ENCODE data around the gene HDDC3.
"Not testable (repeated sequence)": the region's sequence is repeated elsewhere in the genome, so short reads cannot be mapped to it uniquely, and the experiment has no call there.

The HDDC3 gene

DNA sequence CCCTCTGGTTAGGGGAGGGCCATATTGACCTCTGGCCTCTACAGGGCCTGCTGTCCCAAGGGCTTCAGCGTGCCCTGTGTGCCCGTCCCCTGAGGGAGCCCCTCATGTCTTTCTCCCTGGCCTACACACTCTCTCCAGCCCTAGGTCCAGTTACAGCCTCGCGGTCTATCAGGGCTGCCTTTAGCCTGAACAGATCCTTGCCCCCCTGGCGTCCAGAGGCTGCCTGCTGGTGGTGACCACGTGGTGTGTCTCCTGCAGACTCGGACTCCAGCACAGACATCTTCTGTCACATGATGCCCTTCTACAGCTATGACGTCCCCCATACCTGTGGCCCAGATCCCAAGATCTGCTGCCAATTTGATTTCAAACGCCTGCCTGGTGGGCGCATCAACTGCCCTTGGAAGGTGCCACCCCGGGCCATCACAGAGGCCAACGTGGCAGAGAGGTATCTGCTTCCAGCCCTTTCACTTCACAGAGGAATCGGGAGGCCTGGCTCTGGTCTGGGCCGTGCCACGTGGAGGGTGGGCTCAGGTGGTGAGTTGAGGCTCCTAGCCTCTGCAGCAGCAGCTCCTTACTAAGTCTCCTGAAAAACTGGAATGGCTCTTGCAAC, 25.2 kb downstream of the HDDC3 start:
- DNase-seq = no peak

DNA sequence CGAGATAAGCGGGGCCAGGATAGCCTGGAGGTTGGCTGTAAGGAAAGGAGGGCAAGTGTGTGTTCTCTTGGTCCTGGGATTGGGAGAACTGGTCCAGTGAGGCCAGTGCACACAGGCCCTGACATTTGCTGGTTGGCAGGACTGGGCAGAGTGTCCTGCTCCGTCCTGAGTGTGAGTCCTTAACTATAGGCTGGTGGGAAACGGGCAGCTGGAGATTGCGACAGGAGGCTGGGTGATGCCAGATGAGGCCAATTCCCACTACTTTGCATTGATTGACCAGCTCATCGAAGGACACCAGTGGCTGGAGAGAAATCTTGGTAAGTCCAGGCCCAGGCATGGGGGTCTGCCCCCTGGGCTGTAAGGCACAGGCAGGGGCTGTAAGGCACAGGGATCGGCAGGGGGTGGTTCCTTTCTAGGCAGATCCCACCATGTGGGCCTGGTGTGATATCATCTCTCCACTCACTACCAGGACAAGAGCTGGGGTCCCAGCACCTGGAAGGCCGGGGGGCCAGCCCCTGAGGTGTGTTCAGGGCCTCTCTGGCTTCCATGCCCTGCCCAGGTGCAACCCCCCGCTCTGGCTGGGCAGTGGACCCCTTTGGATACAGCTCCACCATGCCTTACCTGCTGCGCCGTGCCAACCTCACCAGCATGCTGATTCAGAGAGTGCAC, 26.0 kb downstream of the HDDC3 start:
- no peak for DNase-seq

DNA sequence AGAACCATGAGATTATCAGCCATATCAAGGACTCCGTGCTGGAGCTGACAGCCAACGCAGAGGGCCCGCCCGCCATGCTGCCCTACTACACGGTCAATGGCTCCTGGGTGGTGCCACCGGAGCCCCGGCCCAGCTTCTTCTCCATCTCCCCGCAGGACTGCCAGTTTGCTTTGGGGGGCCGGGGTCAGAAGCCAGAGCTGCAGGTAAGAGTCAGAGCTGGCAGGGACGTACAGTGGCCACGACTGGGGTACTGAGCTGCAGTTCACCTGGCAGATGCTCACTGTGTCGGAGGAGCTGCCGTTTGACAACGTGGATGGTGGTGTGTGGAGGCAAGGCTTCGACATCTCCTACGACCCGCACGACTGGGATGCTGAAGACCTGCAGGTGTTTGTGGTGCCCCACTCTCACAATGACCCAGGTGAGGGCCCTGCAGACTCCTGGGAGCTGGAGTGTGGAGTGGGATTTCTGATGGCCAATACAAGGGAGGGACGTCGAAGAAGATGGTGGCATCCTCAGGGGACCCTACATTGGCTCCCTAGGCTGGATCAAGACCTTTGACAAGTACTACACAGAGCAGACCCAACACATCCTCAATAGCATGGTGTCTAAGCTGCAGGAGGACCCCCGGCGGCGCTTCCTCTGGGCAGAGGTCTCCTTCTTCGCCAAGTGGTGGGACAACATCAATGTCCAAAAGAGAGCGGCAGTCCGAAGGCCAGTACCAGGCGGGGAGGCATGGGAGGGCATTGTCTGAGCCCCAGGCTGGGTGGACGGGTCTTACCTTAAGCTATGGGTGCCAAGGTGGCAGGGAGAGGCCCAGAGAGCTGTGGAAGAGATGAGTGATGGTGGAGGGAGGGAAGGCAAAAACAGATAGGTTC, 26.8 kb downstream of the HDDC3 start:
- DNase-seq = no peak

DNA sequence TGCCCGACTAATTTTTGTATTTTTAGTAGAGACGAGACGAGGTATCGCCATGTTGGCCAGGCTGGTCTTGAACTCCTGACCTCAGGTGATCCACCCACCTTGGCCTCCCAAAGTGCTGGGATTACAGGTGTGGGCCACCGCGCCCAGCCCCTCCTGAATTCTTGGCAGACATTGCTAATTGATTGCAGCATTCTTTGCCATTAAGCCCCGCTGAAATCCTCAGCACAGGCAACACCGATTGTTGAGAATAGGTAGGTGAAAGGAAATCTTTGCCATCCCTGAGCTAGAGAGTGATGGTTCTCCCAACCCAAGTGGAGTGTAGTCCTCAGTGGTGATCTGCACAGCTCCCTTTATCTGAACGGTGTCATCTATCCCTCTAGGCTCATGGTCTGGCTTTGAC, 27.6 kb downstream of the HDDC3 start:
- DNase-seq = no peak

DNA sequence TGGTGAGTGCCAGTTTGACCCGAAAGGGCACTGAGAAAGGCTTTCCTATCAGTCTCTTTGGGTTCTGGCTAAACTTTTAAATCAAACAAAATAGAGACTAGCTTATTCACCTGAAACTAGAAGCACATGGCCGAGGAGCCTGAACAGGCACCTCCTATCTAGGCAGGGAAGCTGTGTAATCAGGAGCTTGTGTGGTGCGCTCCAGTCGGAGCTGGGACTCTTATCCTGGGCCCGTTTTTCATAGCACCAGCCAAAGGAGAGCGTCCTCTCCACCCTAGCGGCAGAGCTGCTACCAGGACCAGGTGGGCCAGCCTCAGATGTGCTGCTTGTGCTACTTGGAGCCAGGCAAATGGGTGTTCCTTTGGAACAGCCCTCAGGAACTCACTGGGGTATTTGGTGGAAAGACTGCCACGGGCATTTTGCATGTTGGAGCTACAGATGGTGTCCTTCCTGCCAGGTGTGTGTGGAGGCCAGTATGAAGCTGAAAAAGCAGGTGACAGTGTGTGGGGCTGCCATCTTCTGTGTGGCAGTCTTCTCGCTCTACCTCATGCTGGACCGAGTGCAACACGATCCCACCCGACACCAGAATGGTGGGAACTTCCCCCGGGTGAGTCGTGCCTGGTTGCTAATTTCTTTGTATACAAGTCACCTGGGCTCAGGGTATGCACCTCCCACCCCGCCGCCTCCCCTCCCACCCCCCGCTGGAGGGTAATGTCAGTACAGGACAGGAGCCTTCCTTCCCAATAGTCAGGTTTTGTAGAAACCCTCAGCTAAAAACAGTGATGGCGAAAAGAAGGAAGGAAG, 28.4 kb downstream of the HDDC3 start:
- DNase-seq = no peak

DNA sequence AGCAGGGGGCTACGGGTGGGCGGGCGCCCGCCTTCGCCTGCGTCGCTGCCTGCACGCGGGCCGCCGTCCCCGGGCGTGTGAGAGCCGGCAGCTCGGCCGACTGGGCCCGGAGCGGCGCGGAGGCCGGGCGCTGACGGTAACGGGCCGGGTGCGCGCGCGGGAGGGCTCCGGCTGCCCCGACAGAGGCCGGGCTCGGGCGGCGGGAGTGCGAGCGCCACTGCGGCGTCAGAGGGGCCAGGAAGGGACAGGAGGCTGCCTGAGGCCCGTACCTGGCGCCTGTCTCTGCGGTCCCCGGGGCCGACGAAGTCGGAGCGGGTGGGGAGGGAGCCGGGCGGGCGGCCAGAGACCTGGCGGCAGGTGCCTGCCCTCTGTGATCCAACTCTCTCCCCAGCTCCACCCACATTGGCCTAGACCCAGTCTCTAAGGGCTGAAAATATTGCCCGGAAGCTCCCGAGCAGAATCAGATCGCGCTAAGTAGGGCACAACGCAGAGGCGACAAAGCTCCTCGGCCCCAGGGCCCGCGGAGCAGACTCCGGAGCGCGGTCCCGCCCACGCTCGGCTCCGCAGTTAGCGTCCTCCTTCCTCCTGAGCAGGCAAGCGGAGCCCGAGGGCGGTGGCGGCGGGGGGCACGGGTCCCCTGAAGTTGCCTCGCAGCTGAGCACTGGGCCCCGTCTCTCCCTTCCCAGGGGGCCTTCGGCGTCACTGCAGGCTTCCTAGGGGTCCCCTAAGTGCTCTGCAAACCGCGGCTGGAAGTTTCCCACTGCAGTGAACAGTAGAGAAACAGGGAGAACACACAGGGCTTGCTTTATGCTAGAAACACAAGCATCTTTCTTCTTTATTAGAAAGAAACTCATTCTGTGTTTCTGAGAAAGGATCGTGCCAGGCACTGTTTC, 29.3 kb downstream of the HDDC3 start, which contains the start of gene MAN2A2:
TSS of gene MAN2A2 (plus strand) at position 463 of the 893 bp plus-strand sequence. CDS start 906 bp downstream, outside the sequence.
- peak; percentile 51 for DNase-seq

DNA sequence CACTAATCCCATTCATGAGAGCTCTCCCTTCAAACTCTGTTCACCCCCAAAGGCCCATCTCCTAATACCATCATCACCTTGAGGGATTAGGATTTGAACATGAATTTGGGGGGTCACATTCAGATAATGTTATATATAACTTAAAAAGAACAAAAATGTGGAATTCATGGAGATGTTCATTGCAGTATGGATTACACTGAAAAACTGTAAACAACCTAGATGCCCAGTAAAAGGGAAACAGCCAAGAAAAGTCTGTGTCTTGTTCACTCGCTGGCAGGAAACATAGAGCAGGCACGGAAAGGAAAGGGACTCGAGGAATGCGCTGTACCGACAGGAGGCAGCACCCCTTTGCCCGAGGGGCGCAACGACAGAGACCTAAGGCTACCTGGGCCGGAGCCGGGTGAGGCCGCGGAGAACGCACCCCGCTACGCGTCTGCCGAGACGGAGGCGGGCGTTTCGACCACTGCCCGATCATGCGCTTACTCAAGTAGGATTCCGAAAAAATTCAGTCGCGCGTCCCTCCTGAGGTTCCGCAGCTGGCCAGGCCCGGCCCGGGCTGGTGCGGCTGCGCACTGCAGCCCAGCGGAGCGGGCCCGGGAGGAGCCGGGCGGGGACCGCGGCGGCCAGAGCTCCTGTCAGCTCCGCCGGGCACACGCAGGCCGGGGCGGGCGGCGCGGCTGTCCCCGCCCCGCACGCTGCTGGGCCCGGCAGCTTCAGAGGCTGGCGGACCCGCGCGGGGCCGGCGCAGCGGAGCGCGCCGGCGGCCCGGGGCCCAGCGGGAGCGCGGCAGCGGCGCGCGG, 30.1 kb downstream of the HDDC3 start:
- DNase-seq = peak; percentile 82

DNA sequence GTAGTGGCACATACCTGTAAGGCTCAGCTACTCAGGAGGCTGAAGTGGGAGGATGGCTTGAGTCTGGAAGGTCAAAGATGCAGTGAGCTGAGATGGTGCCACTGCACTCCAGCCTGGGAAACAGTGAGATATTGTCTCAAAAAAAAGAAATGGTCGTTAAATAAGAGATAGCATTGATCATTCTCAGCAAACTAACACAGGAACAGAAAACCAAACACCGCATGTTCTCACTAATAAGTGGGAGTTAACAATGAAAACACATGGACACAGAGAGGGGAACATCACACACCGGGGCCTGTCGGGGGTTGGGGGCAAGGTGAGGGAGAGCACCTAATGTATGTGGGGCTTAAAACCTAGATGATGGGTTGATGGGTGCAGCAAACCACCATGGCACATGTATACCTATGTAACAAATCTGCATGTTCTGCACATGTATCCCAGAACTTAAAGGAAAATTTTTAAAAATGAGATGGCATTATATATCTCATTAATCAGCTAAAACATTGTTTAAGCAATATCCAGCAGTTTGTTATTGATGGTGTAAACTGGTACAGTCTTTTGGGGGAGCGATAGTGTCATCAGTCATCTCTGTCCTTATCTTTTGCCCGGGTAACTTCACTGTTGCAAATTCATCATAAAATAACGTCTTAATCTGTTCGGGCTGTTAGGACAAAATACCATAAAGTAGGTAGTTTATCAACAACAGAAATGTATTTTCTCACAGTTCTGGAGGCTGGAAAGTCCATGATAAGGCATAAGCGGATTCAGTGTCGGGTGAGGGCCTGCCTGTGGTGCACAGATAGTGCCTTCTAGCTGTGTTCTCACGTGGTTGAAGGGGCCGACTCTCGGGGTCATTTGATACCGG, 30.9 kb downstream of the HDDC3 start:
- DNase-seq = no peak

DNA sequence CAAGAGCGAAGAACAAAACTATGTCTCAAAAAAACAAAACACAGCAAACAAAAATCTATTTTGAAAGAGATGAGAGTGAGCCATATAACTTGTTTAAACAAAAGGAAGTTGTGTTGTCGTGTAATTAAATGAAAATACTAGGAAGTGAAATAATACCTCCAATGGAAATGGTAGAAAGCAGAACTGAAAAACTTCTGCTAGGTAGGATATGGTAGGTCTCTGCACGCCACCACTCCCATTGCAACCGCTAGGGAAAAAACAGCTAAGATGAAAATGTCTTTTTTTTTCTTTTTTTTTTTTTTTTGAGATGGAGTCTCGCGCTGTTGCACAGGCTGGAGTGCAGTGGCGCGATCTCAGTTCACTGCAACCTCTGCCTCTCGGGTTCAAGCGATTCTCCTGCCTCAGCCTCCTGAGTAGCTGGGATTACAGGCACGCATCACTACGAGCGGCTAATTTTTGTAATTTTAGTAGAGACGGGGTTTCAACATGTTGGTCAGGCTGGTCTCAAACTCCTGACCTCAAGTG, 35.2 kb downstream of the HDDC3 start:
- DNase-seq = not testable (repeated sequence)

DNA sequence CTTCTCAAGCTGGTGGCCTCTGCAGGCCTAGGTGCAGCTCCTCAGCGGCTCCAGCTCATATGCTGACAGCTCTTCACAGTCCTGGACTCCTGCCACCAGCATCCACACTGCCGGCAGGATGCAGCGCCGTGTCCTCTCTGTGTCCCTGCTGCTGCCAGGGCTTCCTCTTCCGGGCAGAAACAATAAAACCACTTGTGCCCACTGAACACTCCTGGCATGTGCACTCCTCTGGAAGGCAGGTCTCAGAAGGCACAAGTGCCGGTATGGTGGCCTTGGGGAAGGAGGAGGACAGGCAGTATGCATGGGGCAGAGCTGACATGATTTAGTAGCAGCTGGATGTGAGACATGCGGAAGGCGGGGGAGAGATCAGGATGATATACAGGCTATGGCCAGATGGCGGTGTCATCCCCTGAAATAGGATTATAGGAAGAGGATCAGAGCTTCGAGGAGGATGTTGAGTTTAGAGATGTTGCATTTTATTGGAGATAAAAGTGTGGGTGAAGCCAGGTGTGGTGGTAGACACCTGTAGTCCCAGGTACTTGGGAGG, 36.7 kb downstream of the HDDC3 start:
- DNase-seq = no peak

DNA sequence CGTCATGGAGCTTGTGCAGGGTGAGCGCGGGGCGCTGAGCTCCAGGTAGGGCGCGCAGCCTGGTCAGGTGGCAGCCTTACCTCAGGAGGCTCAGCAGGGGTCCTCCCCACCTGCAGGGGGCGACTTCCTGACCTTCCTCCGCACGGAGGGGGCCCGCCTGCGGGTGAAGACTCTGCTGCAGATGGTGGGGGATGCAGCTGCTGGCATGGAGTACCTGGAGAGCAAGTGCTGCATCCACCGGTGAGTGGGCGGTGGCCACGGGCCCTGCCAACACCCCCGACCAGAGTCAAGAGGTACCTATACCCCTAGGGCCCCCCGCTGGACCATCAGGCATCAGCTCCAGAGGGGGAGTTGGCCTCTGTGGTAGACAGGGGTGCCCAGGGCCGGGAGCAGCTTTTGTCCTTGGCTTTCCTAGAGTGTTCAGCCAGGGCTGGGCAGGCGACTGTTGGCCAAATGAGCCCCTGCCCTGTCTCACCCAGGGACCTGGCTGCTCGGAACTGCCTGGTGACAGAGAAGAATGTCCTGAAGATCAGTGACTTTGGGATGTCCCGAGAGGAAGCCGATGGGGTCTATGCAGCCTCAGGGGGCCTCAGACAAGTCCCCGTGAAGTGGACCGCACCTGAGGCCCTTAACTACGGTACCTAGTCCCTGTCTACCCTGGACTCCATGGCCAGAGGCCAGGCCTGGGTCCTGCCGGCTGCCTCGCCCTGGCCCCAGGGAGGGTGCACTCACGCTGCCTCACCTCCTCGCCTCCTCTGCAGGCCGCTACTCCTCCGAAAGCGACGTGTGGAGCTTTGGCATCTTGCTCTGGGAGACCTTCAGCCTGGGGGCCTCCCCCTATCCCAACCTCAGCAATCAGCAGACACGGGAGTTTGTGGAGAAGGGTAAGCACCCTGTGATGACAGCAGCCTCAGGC, 38.9 kb downstream of the HDDC3 start:
- no peak for DNase-seq

DNA sequence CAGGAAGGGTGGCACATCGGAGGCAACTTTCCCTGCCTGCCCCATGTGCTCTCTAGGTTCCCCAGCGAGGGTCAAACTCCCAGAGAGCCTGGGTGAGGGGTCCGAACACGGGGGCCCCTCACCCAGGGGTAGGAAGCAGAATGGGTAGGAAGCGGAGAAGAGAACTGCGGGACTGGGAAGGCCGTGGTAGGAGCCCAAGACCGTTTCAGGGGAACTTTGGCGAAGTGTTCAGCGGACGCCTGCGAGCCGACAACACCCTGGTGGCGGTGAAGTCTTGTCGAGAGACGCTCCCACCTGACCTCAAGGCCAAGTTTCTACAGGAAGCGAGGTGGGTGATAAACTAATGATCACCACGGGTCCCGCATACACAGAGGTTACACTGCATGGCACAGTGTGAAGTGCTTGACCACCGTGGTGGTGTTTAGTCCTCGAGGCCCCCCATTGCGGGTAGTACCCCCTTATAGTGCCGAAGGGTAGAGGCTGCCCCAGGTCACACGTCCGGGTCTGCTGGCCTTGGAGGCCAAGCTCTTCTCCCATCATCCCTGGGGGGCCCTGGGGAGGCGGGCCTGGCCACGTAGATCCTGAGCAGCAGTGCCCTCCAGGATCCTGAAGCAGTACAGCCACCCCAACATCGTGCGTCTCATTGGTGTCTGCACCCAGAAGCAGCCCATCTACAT, 39.7 kb downstream of the HDDC3 start:
- DNase-seq = no peak

DNA sequence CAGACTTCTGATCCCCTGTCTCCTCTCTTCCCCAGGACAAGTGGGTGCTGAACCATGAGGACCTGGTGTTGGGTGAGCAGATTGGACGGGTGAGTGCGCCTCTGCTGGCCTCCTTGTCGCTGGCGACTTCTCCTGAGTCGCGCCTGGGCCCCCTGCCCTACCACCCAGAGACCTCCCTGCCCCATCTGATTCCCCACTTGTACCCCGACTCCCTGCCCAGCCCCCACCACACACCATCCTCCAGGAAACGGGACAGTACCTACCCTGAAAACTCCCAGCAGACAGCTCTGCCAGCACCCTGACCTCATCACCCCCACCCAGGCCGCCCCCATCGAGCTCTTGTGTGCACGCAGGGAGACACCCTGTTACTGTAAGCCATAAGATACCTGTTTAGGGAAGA, 40.3 kb downstream of the HDDC3 start:
- no peak for DNase-seq

DNA sequence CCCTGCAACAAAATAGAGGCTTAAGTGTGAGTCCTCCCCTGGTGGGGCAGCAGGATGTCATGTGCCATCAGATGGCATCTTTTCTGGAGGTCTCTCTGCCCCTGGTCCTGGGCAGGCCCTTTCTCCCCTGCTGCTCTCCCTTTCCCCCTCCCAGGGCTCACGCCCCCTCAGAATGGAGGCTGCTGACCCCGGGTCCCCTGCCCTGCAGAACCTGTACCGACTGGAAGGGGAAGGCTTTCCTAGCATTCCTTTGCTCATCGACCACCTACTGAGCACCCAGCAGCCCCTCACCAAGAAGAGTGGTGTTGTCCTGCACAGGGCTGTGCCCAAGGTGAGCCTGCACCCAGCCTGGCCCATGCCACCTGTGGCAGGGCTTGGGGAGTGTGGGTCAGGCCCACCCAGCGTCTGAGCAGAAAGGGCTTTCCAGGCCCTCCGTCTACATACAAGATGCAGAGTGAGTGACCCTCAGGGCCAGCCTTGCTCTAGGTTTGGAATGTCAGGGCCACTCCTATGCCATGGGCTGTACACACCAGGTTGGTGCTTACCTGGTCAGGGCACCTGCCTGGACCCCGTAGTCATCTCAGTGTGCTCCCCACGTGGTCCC, 40.9 kb downstream of the HDDC3 start:
- no peak for DNase-seq

DNA sequence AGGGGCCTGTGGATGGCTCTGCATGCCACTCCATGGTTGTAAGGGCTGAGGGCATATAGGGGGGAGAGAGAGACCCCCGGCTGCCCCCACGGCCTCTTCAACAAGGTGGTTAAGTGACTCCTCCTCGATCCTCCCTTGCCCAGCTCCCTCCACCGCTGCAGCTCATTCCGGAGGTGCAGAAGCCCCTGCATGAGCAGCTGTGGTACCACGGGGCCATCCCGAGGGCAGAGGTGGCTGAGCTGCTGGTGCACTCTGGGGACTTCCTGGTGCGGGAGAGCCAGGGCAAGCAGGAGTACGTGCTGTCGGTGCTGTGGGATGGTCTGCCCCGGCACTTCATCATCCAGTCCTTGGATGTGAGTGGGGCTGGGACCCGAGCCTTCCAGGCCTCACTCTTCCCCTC, 41.5 kb downstream of the HDDC3 start:
- DNase-seq = no peak

DNA sequence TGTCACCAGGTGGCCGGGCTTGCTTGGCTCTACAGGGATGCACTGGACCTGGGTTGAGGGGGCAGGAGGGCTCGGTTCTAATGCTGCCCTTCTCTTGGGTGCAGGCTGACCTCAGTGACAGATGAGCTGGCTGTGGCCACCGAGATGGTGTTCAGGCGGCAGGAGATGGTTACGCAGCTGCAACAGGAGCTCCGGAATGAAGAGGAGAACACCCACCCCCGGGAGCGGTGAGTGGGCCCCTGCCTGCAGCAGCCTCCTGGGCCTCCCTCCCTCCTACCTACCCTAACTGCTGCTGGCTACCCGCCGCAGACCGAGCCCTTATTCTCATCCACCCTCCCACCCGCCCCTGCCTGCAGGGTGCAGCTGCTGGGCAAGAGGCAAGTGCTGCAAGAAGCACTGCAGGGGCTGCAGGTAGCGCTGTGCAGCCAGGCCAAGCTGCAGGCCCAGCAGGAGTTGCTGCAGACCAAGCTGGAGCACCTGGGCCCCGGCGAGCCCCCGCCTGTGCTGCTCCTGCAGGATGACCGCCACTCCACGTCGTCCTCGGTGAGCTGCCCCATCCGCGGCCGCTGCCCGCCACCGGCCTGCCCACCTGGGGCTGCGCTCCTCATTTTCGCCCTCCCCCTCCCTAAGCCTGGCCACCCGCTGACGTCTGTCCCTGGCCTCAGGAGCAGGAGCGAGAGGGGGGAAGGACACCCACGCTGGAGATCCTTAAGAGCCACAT, 42.5 kb downstream of the HDDC3 start:
- no peak for DNase-seq

DNA sequence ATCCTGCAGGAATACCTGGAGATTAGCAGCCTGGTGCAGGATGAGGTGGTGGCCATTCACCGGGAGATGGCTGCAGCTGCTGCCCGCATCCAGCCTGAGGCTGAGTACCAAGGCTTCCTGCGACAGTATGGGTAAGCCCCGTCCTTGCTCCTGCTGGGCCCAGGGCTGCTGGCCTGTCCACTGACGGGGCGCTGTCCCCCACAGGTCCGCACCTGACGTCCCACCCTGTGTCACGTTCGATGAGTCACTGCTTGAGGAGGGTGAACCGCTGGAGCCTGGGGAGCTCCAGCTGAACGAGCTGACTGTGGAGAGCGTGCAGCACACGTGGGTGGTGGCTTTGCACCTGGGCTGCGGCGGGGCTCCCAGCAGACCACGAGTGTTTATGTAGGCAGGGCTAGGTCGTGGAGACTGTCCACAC, 43.0 kb downstream of the HDDC3 start:
- no peak for DNase-seq
